Mesenchymal stem cell (in vitro differentiated cells and primary cell): ENCODE results near the gene GPR39.
A peak's percentile ranks its signal among the peaks of the same experiment; 100 is the strongest.

Experiments used
- DNase-seq: peaks from one replicate; pipeline ENCODE4 v3.0.0-alpha.2; 2013
- H2AFZ ChIP-seq: one replicate; pipeline ENCODE4 v1.6.1; 2013; ENCODE audit warnings: low read depth, mild to moderate bottlenecking, control low read depth, inconsistent platforms, low read length, moderate library complexity
- H2AK5ac ChIP-seq: 2 replicates; pipeline ENCODE4 v1.6.1; 2013; ENCODE audit warnings: low read length, moderate library complexity, mild to moderate bottlenecking, inconsistent platforms; ENCODE audit not compliant: severe bottlenecking
- H2BK120ac ChIP-seq: one replicate; pipeline ENCODE4 v1.6.1; 2013; ENCODE audit warnings: low read depth, mild to moderate bottlenecking, inconsistent platforms, low read length, moderate library complexity
- H2BK12ac ChIP-seq, 2 experiments: one replicate each; pipeline ENCODE4 v1.6.1; 2013; ENCODE audit warnings: inconsistent platforms in 2 of 2, low read length in 2 of 2, mild to moderate bottlenecking in 2 of 2, moderate library complexity in 2 of 2, control low read depth in 1 of 2
- H2BK15ac ChIP-seq: one replicate; pipeline ENCODE4 v1.6.1; 2013; ENCODE audit warnings: mild to moderate bottlenecking, low read depth, inconsistent platforms; ENCODE audit not compliant: poor library complexity, severe bottlenecking
- H2BK5ac ChIP-seq: 2 replicates; pipeline ENCODE4 v1.6.1; 2013; ENCODE audit warnings: low read depth, mild to moderate bottlenecking, low read length, control low read depth, inconsistent platforms; ENCODE audit not compliant: poor library complexity, severe bottlenecking
- H3K14ac ChIP-seq, 2 experiments: one replicate each; pipeline ENCODE4 v1.6.1; 2013; ENCODE audit warnings: inconsistent platforms in 2 of 2, low read length in 2 of 2, control low read depth in 1 of 2, mild to moderate bottlenecking in 1 of 2, moderate library complexity in 1 of 2
- H3K18ac ChIP-seq, 2 experiments: one replicate each; pipeline ENCODE4 v1.6.1; 2013; ENCODE audit warnings: inconsistent platforms in 2 of 2, low read length in 2 of 2, control low read depth in 1 of 2, low read depth in 1 of 2, mild to moderate bottlenecking in 1 of 2
- H3K23ac ChIP-seq, 2 experiments: one replicate each; pipeline ENCODE4 v1.6.1; 2013; ENCODE audit warnings: inconsistent platforms in 2 of 2, low read length in 2 of 2, mild to moderate bottlenecking in 2 of 2, moderate library complexity in 2 of 2, control low read depth in 1 of 2
- H3K27ac ChIP-seq: 2 replicates; pipeline ENCODE4 v1.5.1; 2013; ENCODE audit warnings: mild to moderate bottlenecking, moderate library complexity, low read length, control low read depth, inconsistent platforms; ENCODE audit not compliant: poor library complexity, severe bottlenecking
- H3K27me3 ChIP-seq, 2 experiments: 2 replicates each; pipeline versions ENCODE4 v1.6.1 to v1.7.0; 2013; ENCODE audit warnings: low read length in 2 of 2, mild to moderate bottlenecking in 2 of 2, moderate library complexity in 2 of 2, control low read depth in 1 of 2, inconsistent platforms in 1 of 2; ENCODE audit not compliant: control insufficient read depth in 1 of 2, insufficient read depth in 1 of 2
- H3K36me3 ChIP-seq, 2 experiments: 2 replicates each; pipeline versions ENCODE4 v1.6.1 to v1.7.0; 2013; ENCODE audit warnings: low read length in 2 of 2, control low read depth in 1 of 2, inconsistent platforms in 1 of 2, low read depth in 1 of 2, mild to moderate bottlenecking in 1 of 2; ENCODE audit not compliant: insufficient read depth in 2 of 2, control insufficient read depth in 1 of 2
- H3K4ac ChIP-seq, 2 experiments: one replicate each; pipeline ENCODE4 v1.6.1; 2013; ENCODE audit warnings: inconsistent platforms in 2 of 2, low read length in 2 of 2, mild to moderate bottlenecking in 2 of 2, moderate library complexity in 2 of 2, control low read depth in 1 of 2, low read depth in 1 of 2
- H3K4me1 ChIP-seq: 2 replicates; pipeline ENCODE4 v1.6.1; 2013; ENCODE audit warnings: low read depth, low read length, control low read depth; ENCODE audit not compliant: control insufficient read depth, insufficient read depth
- H3K4me2 ChIP-seq: 2 replicates; pipeline ENCODE4 v1.6.1; 2013; ENCODE audit warnings: low read length, mild to moderate bottlenecking, inconsistent platforms; ENCODE audit not compliant: poor library complexity, severe bottlenecking
- H3K4me3 ChIP-seq, 2 experiments: 2 replicates each; pipeline versions ENCODE4 v1.5.1 to v1.7.0; 2013; ENCODE audit warnings: low read length in 2 of 2, mild to moderate bottlenecking in 2 of 2, control low read depth in 1 of 2, low read depth in 1 of 2; ENCODE audit not compliant: insufficient read depth in 1 of 2
- H3K79me1 ChIP-seq: replicated peaks from 2 replicates; pipeline ENCODE4 v1.6.1; 2013; ENCODE audit warnings: mild to moderate bottlenecking, control low read depth, low read length, inconsistent platforms; ENCODE audit not compliant: poor library complexity, severe bottlenecking
- H3K9ac ChIP-seq: 2 replicates; pipeline ENCODE4 v1.7.0; 2013; ENCODE audit warnings: mild to moderate bottlenecking, low read length, moderate library complexity
- H3K9me3 ChIP-seq: 2 replicates; pipeline ENCODE4 v1.7.0; 2013; ENCODE audit warnings: mild to moderate bottlenecking, low read length; ENCODE audit not compliant: control insufficient read depth
- H4K8ac ChIP-seq: one replicate; pipeline ENCODE4 v1.6.1; 2013; ENCODE audit warnings: inconsistent platforms, mild to moderate bottlenecking, low read length, moderate library complexity
- H4K91ac ChIP-seq: one replicate; pipeline ENCODE4 v1.6.1; 2013; ENCODE audit warnings: mild to moderate bottlenecking, low read length, inconsistent platforms
- WGBS: methylation state at CpG from one replicate; pipeline ENCODE4 v1.1.7; 2013; ENCODE audit warnings: mixed read lengths; 5-methylcytosine and 5-hydroxymethylcytosine counted together

Gene GPR39

DNA sequence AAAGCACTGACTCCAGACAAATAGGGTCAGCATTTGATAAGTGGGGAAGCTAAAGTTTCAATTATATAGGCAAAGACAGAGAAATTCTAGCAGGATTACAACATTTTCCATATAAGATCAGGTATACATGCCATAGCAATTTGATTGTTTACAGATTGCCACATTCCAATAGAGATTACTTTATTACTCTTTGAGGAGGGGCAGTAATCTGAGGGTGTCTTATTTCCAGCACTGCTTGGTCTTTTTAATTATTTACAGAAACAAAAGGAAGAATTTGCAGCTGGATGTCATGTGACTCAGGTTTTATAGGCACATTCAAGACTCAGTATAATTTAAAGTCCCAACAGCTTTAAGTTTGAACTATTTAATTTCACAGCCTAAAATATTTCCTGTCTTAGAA lies 42.5 kb upstream of the GPR39 start:
- Histone ChIP-seq H2BK120ac (no peak overlapping the region), H3K9me3 (peaks cover 1% of the 10 kb centered on the region), H3K4me1 (no peaks in the 10 kb centered on the region), H4K91ac (no peak overlapping the region), H3K4me3 (peak overlapping the region in 1 of 2 experiments; percentile 51), H2BK12ac (no peak overlapping the region), H3K27ac (peak overlapping the region; percentile 40), H3K18ac (no peak overlapping the region), H3K79me1 (no peaks in the 10 kb centered on the region), H3K4ac (no peak overlapping the region), H3K9ac (peak overlapping the region; percentile 69), H3K23ac (no peak overlapping the region), H2AK5ac (no peak overlapping the region), H3K36me3 (no peaks in the 10 kb centered on the region), H2AFZ (no peak overlapping the region), H2BK5ac (no peak overlapping the region), H2BK15ac (no peak overlapping the region), H3K14ac (no peak overlapping the region), H3K27me3 (no peaks in the 10 kb centered on the region), H4K8ac (no peak overlapping the region), H3K4me2 (no peak overlapping the region)
- DNase-seq, result no peak

DNA sequence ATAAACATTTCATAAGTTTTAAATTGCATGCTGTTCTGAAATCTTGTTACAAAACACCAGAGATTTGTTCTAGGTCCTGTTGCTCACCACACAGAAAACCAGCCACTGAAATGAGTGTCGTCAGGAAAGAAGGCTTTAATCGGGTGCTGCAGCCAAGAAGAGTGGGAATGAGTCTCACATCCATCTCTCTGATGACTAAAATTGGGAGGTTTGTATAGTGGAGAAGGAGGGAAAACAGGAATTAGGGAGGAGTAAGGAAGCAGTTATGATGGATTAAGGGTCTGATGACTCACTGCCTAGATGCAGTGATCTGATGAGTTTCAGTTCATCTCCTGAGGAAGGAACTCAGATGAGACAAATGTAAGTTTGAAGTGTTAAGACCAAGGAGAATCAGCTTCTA lies 42.1 kb upstream of the GPR39 start:
- Histone ChIP-seq H3K23ac (no peak overlapping the region), H2BK12ac (no peak overlapping the region), H3K18ac (no peak overlapping the region), H3K4ac (no peak overlapping the region), H3K27ac (peak overlapping the region; percentile 39), H3K27me3 (no peaks in the 10 kb centered on the region), H3K14ac (no peak overlapping the region), H4K91ac (no peak overlapping the region), H4K8ac (no peak overlapping the region), H3K4me1 (no peaks in the 10 kb centered on the region), H2AK5ac (no peak overlapping the region), H2BK15ac (no peak overlapping the region), H3K4me2 (no peak overlapping the region), H2BK5ac (no peak overlapping the region), H2BK120ac (no peak overlapping the region), H3K79me1 (no peaks in the 10 kb centered on the region), H3K9me3 (peaks cover 4% of the 10 kb centered on the region), H3K4me3 (peak overlapping the region in 1 of 2 experiments; percentile 40), H3K9ac (peak overlapping the region; percentile 77), H2AFZ (no peak overlapping the region), H3K36me3 (no peaks in the 10 kb centered on the region)
- 94% methylated on average over 2 of the region's 2 CpGs for WGBS
- peak; percentile 24 for DNase-seq

DNA sequence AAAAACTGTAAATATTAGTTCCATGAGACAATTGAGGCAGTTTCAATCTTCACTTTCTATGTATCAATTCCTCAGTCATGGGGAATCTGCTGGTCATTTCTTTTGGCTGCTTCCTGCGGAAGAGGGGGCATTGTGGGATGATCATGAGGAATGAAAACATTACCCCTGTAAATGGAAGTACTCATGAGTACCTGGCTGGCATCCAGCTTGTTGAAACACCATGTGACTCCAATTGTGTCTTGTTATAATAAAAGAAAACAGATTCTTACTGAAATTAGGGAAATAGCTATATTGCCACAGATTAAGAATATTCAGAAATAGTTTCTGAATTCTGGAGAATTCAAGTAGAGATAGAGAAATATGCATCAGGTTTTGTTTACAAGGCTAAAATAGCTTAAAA lies 41.6 kb upstream of the GPR39 start:
- H3K9me3 ChIP-seq, result peaks cover 8% of the 10 kb centered on the region
- H4K8ac ChIP-seq, result no peak overlapping the region
- no peak overlapping the region for H3K14ac ChIP-seq
- H2AFZ ChIP-seq, result no peak overlapping the region
- H3K79me1 ChIP-seq, result no peaks in the 10 kb centered on the region
- H3K4ac ChIP-seq, result no peak overlapping the region
- no peak overlapping the region for H4K91ac ChIP-seq
- no CpG with 5 or more reads among the region's 1 CpG for WGBS
- no peak overlapping the region for H2AK5ac ChIP-seq
- no peak overlapping the region for H3K4me2 ChIP-seq
- H2BK120ac ChIP-seq, result no peak overlapping the region
- no peaks in the 10 kb centered on the region for H3K4me1 ChIP-seq
- H3K27me3 ChIP-seq, result no peaks in the 10 kb centered on the region
- H3K18ac ChIP-seq, result no peak overlapping the region
- no peaks in the 10 kb centered on the region for H3K36me3 ChIP-seq
- DNase-seq, result no peak
- H3K9ac ChIP-seq, result peak overlapping the region; percentile 77
- H3K27ac ChIP-seq, result no peak overlapping the region
- H2BK15ac ChIP-seq, result no peak overlapping the region
- H3K23ac ChIP-seq, result no peak overlapping the region
- no peak overlapping the region for H2BK5ac ChIP-seq
- no peak overlapping the region for H2BK12ac ChIP-seq
- H3K4me3 ChIP-seq, result peak overlapping the region in 1 of 2 experiments; percentile 40

DNA sequence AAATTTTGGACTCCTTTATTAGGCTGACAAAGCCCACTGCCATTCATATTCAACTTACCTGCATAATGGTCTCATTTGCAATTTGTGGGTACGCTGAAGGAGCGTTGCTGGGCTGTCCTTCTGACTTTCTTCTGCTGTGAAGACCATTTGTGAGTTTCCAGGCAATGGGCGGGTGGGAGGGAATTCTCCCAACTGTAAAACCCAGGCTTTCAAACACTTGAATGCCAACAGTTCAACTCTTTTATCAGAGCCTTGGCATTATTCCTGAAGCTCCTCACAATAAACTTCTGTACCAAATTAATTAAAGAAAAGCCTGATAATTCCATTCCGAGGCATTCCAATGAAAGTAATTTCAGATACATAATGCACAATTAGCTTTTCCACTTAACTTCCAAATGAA lies 35.2 kb upstream of the GPR39 start:
- Histone ChIP-seq H4K91ac (no peak overlapping the region), H3K27ac (no peak overlapping the region), H3K4ac (no peak overlapping the region), H3K9me3 (peaks cover 12% of the 10 kb centered on the region), H3K23ac (no peak overlapping the region), H3K4me2 (no peak overlapping the region), H3K14ac (no peak overlapping the region), H3K36me3 (no peaks in the 10 kb centered on the region), H3K79me1 (no peaks in the 10 kb centered on the region), H4K8ac (no peak overlapping the region), H2AK5ac (no peak overlapping the region), H3K4me3 (no peak overlapping the region), H2BK12ac (no peak overlapping the region), H3K4me1 (peaks cover 1% of the 10 kb centered on the region), H3K27me3 (no peaks in the 10 kb centered on the region), H2BK120ac (no peak overlapping the region), H3K18ac (no peak overlapping the region), H2AFZ (no peak overlapping the region), H2BK5ac (no peak overlapping the region), H2BK15ac (no peak overlapping the region), H3K9ac (no peak overlapping the region)
- 82% methylated on average over 4 of the region's 4 CpGs for WGBS
- DNase-seq, result no peak
